ENCODE results near the gene EHBP1L1. TPM values are rescaled to one million over a fixed set of nuclear protein-coding genes. Genes with fewer than 3 reads are reported as not detected.

The EHBP1L1 gene
- total RNA-seq, 1 donor from 2014 or later: 157 TPM

DNA sequence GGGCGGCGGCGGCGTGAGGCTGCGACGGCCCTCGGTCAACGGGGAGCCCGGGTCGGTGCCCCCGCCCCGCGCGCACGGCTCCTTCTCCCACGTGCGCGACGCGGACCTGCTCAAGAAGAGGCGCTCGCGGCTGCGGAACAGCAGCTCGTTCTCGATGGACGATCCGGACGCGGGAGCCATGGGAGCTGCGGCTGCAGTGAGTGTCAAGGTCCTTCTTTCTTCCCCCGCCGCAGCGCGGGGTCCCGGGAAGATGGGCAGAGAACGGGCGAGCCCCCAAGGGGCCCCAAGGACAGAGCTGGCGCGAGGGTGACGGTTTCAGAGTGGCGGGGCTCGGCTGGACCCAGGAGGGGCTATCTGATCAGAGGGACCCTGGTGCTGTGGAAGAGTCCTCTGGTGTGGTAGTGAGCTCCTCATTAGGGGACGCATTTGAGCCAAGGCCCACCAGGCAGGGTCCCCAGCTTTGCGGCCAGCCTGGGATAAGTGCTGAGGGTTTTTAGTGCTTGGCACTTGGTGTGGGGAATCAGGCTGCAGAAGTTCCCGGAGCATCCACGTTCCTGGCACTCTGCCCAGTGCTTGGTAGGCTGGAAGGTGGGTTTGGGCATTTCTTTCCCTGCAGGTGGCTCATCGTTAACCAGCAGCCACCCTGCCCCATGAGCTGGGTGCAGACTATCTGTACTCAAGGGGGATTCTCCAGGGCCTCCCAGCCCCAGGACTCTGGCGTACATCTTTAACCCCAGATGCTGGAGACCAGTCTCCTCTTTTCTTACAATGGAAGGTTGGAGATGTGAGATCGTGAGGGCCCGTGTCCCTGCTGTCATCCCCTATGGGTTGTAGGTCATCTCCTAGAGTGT is 9.8 kb downstream of the EHBP1L1 start:
- peak overlapping the region; percentile 97 for H3K27ac ChIP-seq (ENCODE audit: low read depth, low read length)
- peak overlapping the region in 2 of 3 donors; percentile 11 to 17 for H3K4me3 ChIP-seq (ENCODE audit: low read length in 3 of 3)
- no peaks in the 10 kb centered on the region for H3K9me3 ChIP-seq (ENCODE audit: control insufficient read depth in 3 of 3, low read length in 3 of 3)
- H3K9ac ChIP-seq (ENCODE audit: low read depth in 1 of 3, low read length in 3 of 3): peak overlapping the region; percentile 52 to 87 (median 69)
- H3K4me1 ChIP-seq (ENCODE audit: control insufficient read depth in 3 of 3, insufficient read depth in 3 of 3, low read length in 3 of 3): peaks cover 50 to 96% (median 79%) of the 10 kb centered on the region in 3 donors
- peaks cover 56 to 62% (median 62%) of the 10 kb centered on the region in 3 donors for H3K36me3 ChIP-seq (ENCODE audit: control insufficient read depth in 3 of 3, insufficient read depth in 3 of 3, low read length in 3 of 3)
- no peaks in the 10 kb centered on the region for H3K27me3 ChIP-seq (ENCODE audit: control insufficient read depth in 3 of 3, insufficient read depth in 3 of 3, low read length in 3 of 3)

DNA sequence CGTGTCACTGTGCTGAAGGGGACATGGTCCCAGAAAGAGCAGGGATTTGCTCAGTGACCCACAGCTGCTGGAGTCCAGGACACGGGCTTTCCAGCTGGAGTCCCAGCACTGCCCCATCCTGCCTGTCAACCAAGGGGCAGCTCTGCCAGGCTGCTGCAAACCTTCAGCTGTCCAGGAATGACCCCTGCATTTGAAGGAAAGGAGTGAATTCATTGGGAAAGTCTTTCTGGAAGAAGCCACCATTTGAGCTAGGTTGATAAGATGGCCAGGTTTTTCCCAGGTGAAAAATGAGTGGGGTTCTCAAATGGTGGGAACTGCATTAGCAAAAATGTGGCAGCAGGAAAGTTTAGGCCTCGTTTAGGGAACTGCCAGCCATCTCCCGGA is 10.4 kb downstream of the EHBP1L1 start:
- peak overlapping the region; percentile 97 for H3K27ac ChIP-seq (ENCODE audit: low read depth, low read length)
- H3K4me1 ChIP-seq (ENCODE audit: control insufficient read depth in 3 of 3, insufficient read depth in 3 of 3, low read length in 3 of 3): peaks cover 50 to 91% (median 76%) of the 10 kb centered on the region in 3 donors
- H3K36me3 ChIP-seq (ENCODE audit: control insufficient read depth in 3 of 3, insufficient read depth in 3 of 3, low read length in 3 of 3): peaks cover 51 to 58% (median 57%) of the 10 kb centered on the region in 3 donors
- no peaks in the 10 kb centered on the region for H3K27me3 ChIP-seq (ENCODE audit: control insufficient read depth in 3 of 3, insufficient read depth in 3 of 3, low read length in 3 of 3)
- peak overlapping the region; percentile 52 to 87 (median 69) for H3K9ac ChIP-seq (ENCODE audit: low read depth in 1 of 3, low read length in 3 of 3)
- H3K9me3 ChIP-seq (ENCODE audit: control insufficient read depth in 3 of 3, low read length in 3 of 3): no peaks in the 10 kb centered on the region
- peak overlapping the region in 2 of 3 donors; percentile 11 to 17 for H3K4me3 ChIP-seq (ENCODE audit: low read length in 3 of 3)

DNA sequence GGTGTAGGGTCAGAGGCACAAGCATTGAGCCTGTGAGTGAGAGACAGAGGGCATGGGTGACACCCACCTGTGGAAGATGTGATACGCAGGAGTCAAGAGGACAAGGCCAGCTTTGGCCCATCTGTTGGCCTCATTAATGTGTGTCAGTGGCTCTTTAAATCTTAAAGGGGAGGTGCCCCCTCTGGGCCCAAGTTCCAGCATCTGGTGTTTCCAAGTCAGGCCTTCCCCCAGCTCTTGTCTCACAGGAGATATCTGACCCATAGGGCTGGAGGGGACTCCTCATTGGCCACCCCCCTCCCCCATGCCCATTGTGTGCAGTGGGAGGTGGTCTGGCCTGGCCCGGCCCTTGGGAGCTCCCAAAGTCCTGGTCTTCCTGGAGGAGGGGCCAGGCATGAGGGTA is 10.8 kb downstream of the EHBP1L1 start:
- peaks cover 50 to 56% (median 56%) of the 10 kb centered on the region in 3 donors for H3K36me3 ChIP-seq (ENCODE audit: control insufficient read depth in 3 of 3, insufficient read depth in 3 of 3, low read length in 3 of 3)

DNA sequence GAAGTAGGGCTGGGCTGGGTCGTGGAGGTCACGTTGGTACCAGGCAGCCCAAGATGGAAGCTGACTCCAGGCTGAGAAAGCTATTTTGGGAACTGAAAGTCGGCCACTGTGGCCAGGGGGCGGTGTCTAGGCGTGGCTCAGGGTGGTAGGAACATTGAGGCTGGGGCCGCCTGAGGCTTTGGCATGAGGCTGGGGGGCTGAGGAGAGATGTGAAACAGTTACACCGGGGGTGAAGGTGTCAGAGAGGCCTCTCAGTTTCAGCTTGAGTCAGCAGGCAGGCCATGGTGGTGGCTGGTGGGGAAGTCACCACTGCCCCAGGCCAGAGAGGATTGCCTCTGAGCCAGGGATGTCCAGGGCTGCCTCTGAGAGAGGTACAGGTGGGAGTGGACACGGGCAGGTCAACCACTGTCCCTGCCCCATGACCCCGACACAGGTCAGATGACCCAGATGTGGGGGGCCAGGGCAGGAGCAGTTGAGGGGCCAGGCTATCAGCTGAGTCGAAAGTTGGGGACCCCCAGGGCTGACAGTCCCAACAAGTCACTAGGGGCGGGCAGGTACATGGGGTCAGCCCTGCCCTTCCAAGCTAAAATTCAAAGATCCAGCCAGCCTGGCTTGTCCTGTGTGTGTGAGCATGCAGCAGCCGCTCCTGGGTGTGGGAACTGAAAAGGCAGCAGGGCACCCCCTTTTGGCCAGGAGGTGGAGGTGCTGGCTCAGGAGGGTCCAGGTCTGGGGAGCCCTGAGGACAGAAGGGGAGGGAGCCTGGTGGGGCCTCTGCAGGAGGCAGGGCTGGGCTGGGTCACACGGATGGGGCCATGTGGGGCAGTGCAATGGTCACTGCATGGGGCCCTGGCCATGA is 12.6 kb downstream of the EHBP1L1 start:
- Histone ChIP-seq H3K4me3 (ENCODE audit: low read length in 3 of 3) (peak overlapping the region; percentile 26 to 60 (median 59)), H3K27me3 (ENCODE audit: control insufficient read depth in 3 of 3, insufficient read depth in 3 of 3, low read length in 3 of 3) (no peaks in the 10 kb centered on the region), H3K36me3 (ENCODE audit: control insufficient read depth in 3 of 3, insufficient read depth in 3 of 3, low read length in 3 of 3) (peaks cover 41 to 52% (median 51%) of the 10 kb centered on the region in 3 donors), H3K9me3 (ENCODE audit: control insufficient read depth in 3 of 3, low read length in 3 of 3) (no peaks in the 10 kb centered on the region), H3K27ac (ENCODE audit: low read depth, low read length) (peak overlapping the region; percentile 97), H3K9ac (ENCODE audit: low read depth in 1 of 3, low read length in 3 of 3) (peak overlapping the region; percentile 69 to 87 (median 71)), H3K4me1 (ENCODE audit: control insufficient read depth in 3 of 3, insufficient read depth in 3 of 3, low read length in 3 of 3) (peaks cover 60 to 85% (median 81%) of the 10 kb centered on the region in 3 donors)

More for the DNA sequence above, 10.8 kb downstream of the EHBP1L1 start:
- Histone ChIP-seq H3K4me1 (ENCODE audit: control insufficient read depth in 3 of 3, insufficient read depth in 3 of 3, low read length in 3 of 3) (peaks cover 50 to 87% (median 75%) of the 10 kb centered on the region in 3 donors), H3K9ac (ENCODE audit: low read depth in 1 of 3, low read length in 3 of 3) (peak overlapping the region in 2 of 3 donors; percentile 69 to 87), H3K27me3 (ENCODE audit: control insufficient read depth in 3 of 3, insufficient read depth in 3 of 3, low read length in 3 of 3) (no peaks in the 10 kb centered on the region), H3K9me3 (ENCODE audit: control insufficient read depth in 3 of 3, low read length in 3 of 3) (no peaks in the 10 kb centered on the region), H3K27ac (ENCODE audit: low read depth, low read length) (peak overlapping the region; percentile 97), H3K4me3 (ENCODE audit: low read length in 3 of 3) (peak overlapping the region in 2 of 3 donors; percentile 17 to 36)

DNA sequence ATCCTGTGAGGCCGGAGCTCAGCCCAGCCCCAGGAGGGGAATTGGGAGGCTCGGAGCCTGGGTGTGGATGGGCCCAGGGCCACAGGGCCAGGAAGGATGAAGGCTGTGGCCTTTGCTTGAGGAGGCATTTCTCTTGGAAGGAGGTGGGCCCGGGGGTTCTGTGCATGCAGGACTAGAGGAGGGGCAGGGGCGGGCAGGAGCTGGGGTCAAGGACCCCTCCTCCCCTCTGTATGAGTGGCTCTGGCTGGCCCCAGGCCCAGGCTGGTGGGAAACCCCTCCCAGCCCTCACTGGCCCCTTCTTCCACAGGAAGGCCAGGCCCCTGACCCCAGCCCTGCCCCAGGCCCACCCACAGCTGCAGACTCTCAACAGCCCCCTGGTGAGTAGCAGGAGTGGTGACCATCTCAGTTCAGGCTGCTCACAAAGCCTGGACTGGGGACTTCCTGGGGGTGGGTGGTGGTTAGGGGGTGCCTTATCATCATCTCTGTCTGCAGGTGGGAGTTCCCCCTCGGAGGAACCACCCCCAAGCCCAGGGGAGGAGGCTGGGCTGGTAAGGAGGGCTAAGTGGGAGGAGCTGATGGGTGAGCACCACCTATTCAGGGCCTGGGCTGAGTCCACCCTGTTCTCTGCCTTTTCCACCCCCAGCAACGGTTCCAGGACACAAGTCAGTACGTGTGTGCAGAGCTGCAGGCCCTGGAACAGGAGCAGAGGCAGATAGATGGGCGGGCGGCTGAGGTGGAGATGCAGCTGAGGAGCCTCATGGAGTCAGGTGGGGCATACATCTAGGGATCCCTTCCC is 13.8 kb downstream of the EHBP1L1 start:
- no peaks in the 10 kb centered on the region for H3K9me3 ChIP-seq (ENCODE audit: control insufficient read depth in 3 of 3, low read length in 3 of 3)
- H3K27ac ChIP-seq (ENCODE audit: low read depth, low read length): peak overlapping the region; percentile 97
- H3K9ac ChIP-seq (ENCODE audit: low read depth in 1 of 3, low read length in 3 of 3): peak overlapping the region in 1 of 3 donors; percentile 16
- peaks cover 69 to 84% (median 80%) of the 10 kb centered on the region in 3 donors for H3K4me1 ChIP-seq (ENCODE audit: control insufficient read depth in 3 of 3, insufficient read depth in 3 of 3, low read length in 3 of 3)
- peaks cover 34 to 42% (median 40%) of the 10 kb centered on the region in 3 donors for H3K36me3 ChIP-seq (ENCODE audit: control insufficient read depth in 3 of 3, insufficient read depth in 3 of 3, low read length in 3 of 3)
- peak overlapping the region in 1 of 3 donors; percentile 13 for H3K4me3 ChIP-seq (ENCODE audit: low read length in 3 of 3)
- no peaks in the 10 kb centered on the region for H3K27me3 ChIP-seq (ENCODE audit: control insufficient read depth in 3 of 3, insufficient read depth in 3 of 3, low read length in 3 of 3)

DNA sequence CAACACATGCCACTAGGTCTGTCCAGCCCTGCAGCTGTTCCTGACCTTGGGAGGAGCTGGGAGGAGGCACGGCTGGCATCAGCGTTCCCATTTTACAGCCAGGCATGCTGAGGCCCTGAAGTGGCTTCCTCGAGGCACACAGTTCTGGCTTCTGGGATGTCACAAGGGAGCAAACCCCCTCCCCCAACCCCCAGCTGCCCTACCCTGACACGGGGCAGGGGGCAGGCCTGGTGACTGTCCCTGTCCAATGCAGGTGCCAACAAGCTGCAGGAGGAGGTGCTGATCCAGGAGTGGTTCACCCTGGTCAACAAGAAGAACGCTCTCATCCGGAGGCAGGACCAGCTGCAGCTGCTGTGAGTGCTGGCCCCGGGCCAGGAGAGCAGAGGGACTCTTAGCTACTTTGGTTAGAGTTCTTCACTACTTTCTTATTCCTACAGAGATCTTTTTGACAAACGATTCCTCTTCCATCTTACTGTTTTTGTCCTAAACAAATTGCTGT is 14.4 kb downstream of the EHBP1L1 start:
- Histone ChIP-seq H3K9ac (ENCODE audit: low read depth in 1 of 3, low read length in 3 of 3) (peak overlapping the region in 1 of 3 donors; percentile 16), H3K4me3 (ENCODE audit: low read length in 3 of 3) (peak overlapping the region in 1 of 3 donors; percentile 13), H3K27ac (ENCODE audit: low read depth, low read length) (peak overlapping the region; percentile 97), H3K9me3 (ENCODE audit: control insufficient read depth in 3 of 3, low read length in 3 of 3) (no peaks in the 10 kb centered on the region), H3K27me3 (ENCODE audit: control insufficient read depth in 3 of 3, insufficient read depth in 3 of 3, low read length in 3 of 3) (no peaks in the 10 kb centered on the region), H3K4me1 (ENCODE audit: control insufficient read depth in 3 of 3, insufficient read depth in 3 of 3, low read length in 3 of 3) (peaks cover 71 to 88% (median 85%) of the 10 kb centered on the region in 3 donors), H3K36me3 (ENCODE audit: control insufficient read depth in 3 of 3, insufficient read depth in 3 of 3, low read length in 3 of 3) (peaks cover 34 to 40% (median 38%) of the 10 kb centered on the region in 3 donors)

DNA sequence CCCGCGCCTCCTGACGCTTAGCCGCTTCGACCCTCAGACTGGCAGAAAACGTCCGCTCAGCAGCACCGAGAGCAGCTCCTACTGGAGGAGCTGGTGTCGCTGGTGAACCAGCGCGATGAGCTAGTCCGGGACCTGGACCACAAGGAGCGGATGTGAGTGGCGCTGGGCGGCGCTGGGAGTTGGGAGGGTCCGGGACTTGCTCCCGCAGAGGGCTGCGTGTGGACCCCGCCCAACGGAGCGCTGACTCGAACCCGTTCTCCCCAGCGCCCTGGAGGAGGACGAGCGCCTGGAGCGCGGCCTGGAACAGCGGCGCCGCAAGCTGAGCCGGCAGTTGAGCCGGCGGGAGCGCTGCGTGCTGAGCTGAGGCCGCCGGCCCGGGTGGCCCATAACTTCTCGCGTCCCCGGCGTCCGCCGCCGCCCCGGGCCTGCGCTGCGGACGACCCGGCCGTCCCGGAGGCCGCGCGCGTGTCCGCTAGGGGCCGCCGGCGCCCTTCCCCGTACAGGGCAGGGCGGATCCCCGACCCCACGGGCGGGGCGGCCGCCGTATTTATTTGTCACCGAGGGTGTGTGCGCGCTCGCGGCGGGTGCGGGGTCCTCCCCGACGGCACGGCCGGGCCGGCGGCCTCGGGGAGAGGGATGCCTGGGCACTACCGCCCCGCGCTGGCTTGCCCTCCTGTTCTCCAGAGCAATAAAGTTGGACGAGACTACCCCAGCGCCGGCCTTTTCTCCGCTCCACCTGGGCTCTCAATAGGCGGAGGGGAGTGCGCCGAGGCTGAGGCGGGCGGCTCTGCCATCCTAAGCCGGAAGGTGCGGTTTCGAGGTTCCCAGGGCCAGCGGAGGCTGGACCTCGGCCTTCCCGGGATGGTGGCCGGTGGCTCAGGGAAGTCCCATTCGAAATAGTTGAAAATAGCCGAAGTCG is 16.3 kb downstream of the EHBP1L1 start:
- H3K4me3 ChIP-seq (ENCODE audit: low read length in 3 of 3): peak overlapping the region in 1 of 3 donors; percentile 22
- no peaks in the 10 kb centered on the region for H3K9me3 ChIP-seq (ENCODE audit: control insufficient read depth in 3 of 3, low read length in 3 of 3)
- peaks cover 22 to 28% (median 27%) of the 10 kb centered on the region in 3 donors for H3K36me3 ChIP-seq (ENCODE audit: control insufficient read depth in 3 of 3, insufficient read depth in 3 of 3, low read length in 3 of 3)
- H3K4me1 ChIP-seq (ENCODE audit: control insufficient read depth in 3 of 3, insufficient read depth in 3 of 3, low read length in 3 of 3): peaks cover 56 to 76% (median 71%) of the 10 kb centered on the region in 3 donors
- peak overlapping the region in 1 of 3 donors; percentile 76 for H3K9ac ChIP-seq (ENCODE audit: low read depth in 1 of 3, low read length in 3 of 3)
- no peaks in the 10 kb centered on the region for H3K27me3 ChIP-seq (ENCODE audit: control insufficient read depth in 3 of 3, insufficient read depth in 3 of 3, low read length in 3 of 3)
- no peak overlapping the region for H3K27ac ChIP-seq (ENCODE audit: low read depth, low read length)

DNA sequence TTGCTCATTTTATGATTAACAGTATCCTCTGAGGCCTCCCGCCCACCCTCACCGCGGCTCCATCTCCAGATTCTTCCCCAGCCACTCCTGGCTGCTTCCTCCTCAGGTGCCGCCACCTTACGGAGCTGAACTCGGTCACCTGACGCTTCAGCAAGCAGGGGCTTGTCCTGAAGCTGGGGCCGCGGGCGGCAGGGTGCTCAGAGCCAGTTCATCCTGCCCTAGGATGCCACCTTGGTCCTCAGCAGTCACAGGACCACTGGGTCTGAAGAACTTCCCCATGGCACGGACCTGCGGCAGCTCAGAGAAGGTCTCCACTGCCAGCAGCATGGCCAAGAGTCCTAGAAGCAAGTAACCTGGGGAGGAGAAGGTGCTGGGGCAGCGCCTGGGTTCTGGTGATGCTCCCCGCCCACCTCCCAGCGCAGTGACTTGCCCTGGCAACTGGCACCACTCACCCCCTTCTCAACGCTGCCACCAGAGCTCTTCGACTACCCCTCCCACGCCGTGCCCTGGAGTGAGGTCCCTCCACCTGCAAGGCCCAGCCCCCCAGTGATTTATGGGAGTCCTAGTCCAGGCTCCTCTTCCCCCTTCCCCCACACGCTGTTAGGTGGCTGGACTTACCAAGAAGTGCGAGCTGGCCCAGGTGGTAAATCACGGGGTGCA is 17.1 kb downstream of the EHBP1L1 start:
- Histone ChIP-seq H3K4me1 (ENCODE audit: control insufficient read depth in 3 of 3, insufficient read depth in 3 of 3, low read length in 3 of 3) (peaks cover 48 to 68% (median 63%) of the 10 kb centered on the region in 3 donors), H3K36me3 (ENCODE audit: control insufficient read depth in 3 of 3, insufficient read depth in 3 of 3, low read length in 3 of 3) (peaks cover 28 to 34% (median 28%) of the 10 kb centered on the region in 3 donors), H3K4me3 (ENCODE audit: low read length in 3 of 3) (peak overlapping the region in 2 of 3 donors; percentile 35 to 52), H3K9me3 (ENCODE audit: control insufficient read depth in 3 of 3, low read length in 3 of 3) (no peaks in the 10 kb centered on the region), H3K9ac (ENCODE audit: low read depth in 1 of 3, low read length in 3 of 3) (peak overlapping the region in 1 of 3 donors; percentile 76), H3K27ac (ENCODE audit: low read depth, low read length) (peak overlapping the region; percentile 39), H3K27me3 (ENCODE audit: control insufficient read depth in 3 of 3, insufficient read depth in 3 of 3, low read length in 3 of 3) (no peaks in the 10 kb centered on the region)
